H1 (cell line): ENCODE measurements around the gene SPTBN1.

Source experiments
- CTCF ChIP-seq, 3 experiments: IDR thresholded peaks; 1 replicate in 2 of 3; 2 replicates in 1 of 3; pipeline versions ENCODE4 v1.5.1 to v1.6.1; 2011; ENCODE audit warnings: low read length in 3 of 3, mild to moderate bottlenecking in 3 of 3, inconsistent platforms in 2 of 3, low read depth in 1 of 3, moderate library complexity in 1 of 3; ENCODE audit not compliant: insufficient read depth in 1 of 3; ENCODE audit errors: control extremely low read depth in 1 of 3
- POLR2AphosphoS5 ChIP-seq: IDR thresholded peaks from 2 replicates; pipeline ENCODE4 v1.6.1; 2011; ENCODE audit warnings: low read depth, low read length
- SRF ChIP-seq: IDR thresholded peaks from 2 replicates; pipeline ENCODE4 v1.6.1; 2011; ENCODE audit warnings: mild to moderate bottlenecking, low read depth, low read length, moderate library complexity
- YY1 ChIP-seq: IDR thresholded peaks from 2 replicates; pipeline ENCODE4 v1.6.1; 2011; ENCODE audit warnings: low read depth, mild to moderate bottlenecking, low read length

- TF ChIP-seq YY1 (no peak), CTCF (IDR thresholded peaks at IDR 0.05; ENCODE audit: control extremely low read depth in 1 of 3, insufficient read depth in 1 of 3, low read depth in 1 of 3, low read length in 3 of 3) (no peak), POLR2AphosphoS5 (no peak), SRF (no peak)
Measured at GRCh38 chr2:54658564-54659071, 202.5 kb downstream of the SPTBN1 start.
